BLaER1 treated with 17β-estradiol and CSF1 and Interleukin-3, amounts not matched to agents 10 nM and 100 nM (cell line): ENCODE measurements around the gene KRT20.

Experiments used
- H3K27ac ChIP-seq, 11 experiments: shearing (Covaris generic); formaldehyde crosslinking; 2 replicates each; pipeline ENCODE4 v1.8.1; 2022
- H3K27me3 ChIP-seq, 11 experiments: shearing (Covaris generic); formaldehyde crosslinking; 2 replicates each; pipeline ENCODE4 v1.8.1; 2022
- H3K36me3 ChIP-seq, 11 experiments: shearing (Covaris generic); formaldehyde crosslinking; 2 replicates each; pipeline ENCODE4 v1.8.1; 2022
- H3K4me1 ChIP-seq, 10 experiments: shearing (Covaris generic); formaldehyde crosslinking; 2 replicates each; pipeline ENCODE4 v1.8.1; 2022
- H3K4me2 ChIP-seq, 11 experiments: shearing (Covaris generic); formaldehyde crosslinking; 2 replicates each; pipeline ENCODE4 v1.8.1; 2022
- H3K4me3 ChIP-seq, 10 experiments: shearing (Covaris generic); formaldehyde crosslinking; 2 replicates each; pipeline ENCODE4 v1.8.1; 2022
- H3K9ac ChIP-seq, 11 experiments: shearing (Covaris generic); formaldehyde crosslinking; 2 replicates each; pipeline ENCODE4 v1.8.1; 2022
- H3K9me3 ChIP-seq, 11 experiments: shearing (Covaris generic); formaldehyde crosslinking; replicated peaks in 1 of 11; 2 replicates each; pipeline ENCODE4 v1.8.1; 2022
- H4K20me1 ChIP-seq, 11 experiments: shearing (Covaris generic); formaldehyde crosslinking; 2 replicates each; pipeline ENCODE4 v1.8.1; 2022
- Cebpa-rat ChIP-seq, 11 experiments: shearing (Covaris generic); IDR thresholded peaks; 2 replicates each; pipeline ENCODE4 v1.8.1; 2022

Gene KRT20

GRCh38 chr17:40903129-40903847 lies 18.2 kb upstream of the KRT20 start:
- Histone ChIP-seq H3K4me3 (no peak overlapping the region), H3K36me3 (no peaks in the 10 kb centered on the region), H3K9me3 (no peaks in the 10 kb centered on the region), H4K20me1 (no peaks in the 10 kb centered on the region), H3K4me1 (peaks cover 0 to 20% (median 11%) of the 10 kb centered on the region in 10 experiments; a peak in 13 of 20 replicates), H3K27ac (peak overlapping the region in 5 of 11 experiments; percentile 23 to 57 (median 51); a peak in 9 of 22 replicates), H3K9ac (peak overlapping the region in 2 of 11 experiments; percentile 12 to 26; a peak in 3 of 22 replicates), H3K27me3 (no peaks in the 10 kb centered on the region), H3K4me2 (peak overlapping the region in 7 of 11 experiments; percentile 14 to 71 (median 46); a peak in 12 of 22 replicates)
- TF ChIP-seq Cebpa-rat (IDR thresholded peaks at IDR 0.05) = no peak

GRCh38 chr17:40902498-40902897 lies 17.5 kb upstream of the KRT20 start:
- H3K9me3 ChIP-seq = no peaks in the 10 kb centered on the region
- H3K27me3 ChIP-seq = no peaks in the 10 kb centered on the region
- peak overlapping the region in 5 of 11 experiments; percentile 40 to 71 (median 65); a peak in 10 of 22 replicates for H3K4me2 ChIP-seq
- H3K4me3 ChIP-seq = no peak overlapping the region
- TF ChIP-seq Cebpa-rat (IDR thresholded peaks at IDR 0.05) = no peak
- peak overlapping the region in 4 of 11 experiments; percentile 50 to 57 (median 53); a peak in 7 of 22 replicates for H3K27ac ChIP-seq
- peaks cover 0 to 20% (median 11%) of the 10 kb centered on the region in 10 experiments; a peak in 13 of 20 replicates for H3K4me1 ChIP-seq
- no peaks in the 10 kb centered on the region for H4K20me1 ChIP-seq
- no peaks in the 10 kb centered on the region for H3K36me3 ChIP-seq
- no peak overlapping the region for H3K9ac ChIP-seq

- no peaks in the 10 kb centered on the region for H3K36me3 ChIP-seq
- H3K27me3 ChIP-seq = no peaks in the 10 kb centered on the region
- H3K27ac ChIP-seq = no peak overlapping the region
- H4K20me1 ChIP-seq = no peaks in the 10 kb centered on the region
- H3K4me2 ChIP-seq = peak overlapping the region in 2 of 11 experiments; percentile 65 to 71; a peak in 2 of 22 replicates
- no peak overlapping the region for H3K4me3 ChIP-seq
- H3K9me3 ChIP-seq = no peaks in the 10 kb centered on the region
- no peak overlapping the region for H3K9ac ChIP-seq
- TF ChIP-seq Cebpa-rat (IDR thresholded peaks at IDR 0.05) = no peak
- H3K4me1 ChIP-seq = peaks cover 0 to 20% (median 10%) of the 10 kb centered on the region in 10 experiments; a peak in 13 of 20 replicates
Observed at GRCh38 chr17:40901981-40902474, 17.0 kb upstream of the KRT20 start.

GRCh38 chr17:40900809-40901356 lies 15.8 kb upstream of the KRT20 start:
- Histone ChIP-seq H3K4me1 (peaks cover 4 to 27% (median 15%) of the 10 kb centered on the region in 10 experiments), H3K27ac (no peak overlapping the region), H3K9ac (no peak overlapping the region), H3K9me3 (no peaks in the 10 kb centered on the region), H3K4me2 (no peak overlapping the region), H3K4me3 (no peak overlapping the region), H3K27me3 (no peaks in the 10 kb centered on the region), H3K36me3 (no peaks in the 10 kb centered on the region), H4K20me1 (no peaks in the 10 kb centered on the region)
- no peak for TF ChIP-seq Cebpa-rat (IDR thresholded peaks at IDR 0.05)

GRCh38 chr17:40896916-40897455 lies 11.9 kb upstream of the KRT20 start:
- Histone ChIP-seq H3K4me1 (peaks cover 17 to 22% (median 20%) of the 10 kb centered on the region in 10 experiments), H3K9ac (no peak overlapping the region), H4K20me1 (no peaks in the 10 kb centered on the region), H3K36me3 (no peaks in the 10 kb centered on the region), H3K27me3 (no peaks in the 10 kb centered on the region), H3K9me3 (no peaks in the 10 kb centered on the region), H3K27ac (no peak overlapping the region), H3K4me3 (no peak overlapping the region), H3K4me2 (no peak overlapping the region)
- TF ChIP-seq Cebpa-rat (IDR thresholded peaks at IDR 0.05) = no peak

- Histone ChIP-seq H3K4me2 (peak overlapping the region; percentile 54 to 82 (median 74)), H3K9me3 (no peaks in the 10 kb centered on the region), H4K20me1 (no peaks in the 10 kb centered on the region), H3K4me3 (no peak overlapping the region), H3K27me3 (no peaks in the 10 kb centered on the region), H3K36me3 (no peaks in the 10 kb centered on the region), H3K4me1 (peaks cover 17 to 22% (median 20%) of the 10 kb centered on the region in 10 experiments), H3K27ac (peak overlapping the region in 3 of 11 experiments; percentile 3 to 39 (median 7); a peak in 3 of 22 replicates), H3K9ac (peak overlapping the region in 8 of 11 experiments; percentile 9 to 53 (median 25); a peak in 8 of 22 replicates)
- TF ChIP-seq Cebpa-rat (IDR thresholded peaks at IDR 0.05) = no peak
Observed at GRCh38 chr17:40895106-40895730, 10.2 kb upstream of the KRT20 start.

- H3K36me3 ChIP-seq = no peaks in the 10 kb centered on the region
- no peaks in the 10 kb centered on the region for H3K9me3 ChIP-seq
- H3K4me2 ChIP-seq = peak overlapping the region in 8 of 11 experiments; percentile 26 to 65 (median 52); a peak in 9 of 22 replicates
- no peak overlapping the region for H3K4me3 ChIP-seq
- H3K27me3 ChIP-seq = no peaks in the 10 kb centered on the region
- H3K9ac ChIP-seq = no peak overlapping the region
- TF ChIP-seq Cebpa-rat (IDR thresholded peaks at IDR 0.05) = no peak
- H3K4me1 ChIP-seq = peaks cover 8 to 18% (median 15%) of the 10 kb centered on the region in 10 experiments; a peak in 19 of 20 replicates
- no peak overlapping the region for H3K27ac ChIP-seq
- H4K20me1 ChIP-seq = no peaks in the 10 kb centered on the region
Observed at GRCh38 chr17:40888196-40888720, 3.2 kb upstream of the KRT20 start.

GRCh38 chr17:40886090-40886489 lies 1.0 kb upstream of the KRT20 start:
- H3K27me3 ChIP-seq = no peaks in the 10 kb centered on the region
- no peaks in the 10 kb centered on the region for H4K20me1 ChIP-seq
- TF ChIP-seq Cebpa-rat (IDR thresholded peaks at IDR 0.05) = no peak
- H3K4me2 ChIP-seq = no peak overlapping the region
- H3K36me3 ChIP-seq = no peaks in the 10 kb centered on the region
- H3K4me1 ChIP-seq = peaks cover 8 to 18% (median 16%) of the 10 kb centered on the region in 10 experiments; a peak in 19 of 20 replicates
- no peak overlapping the region for H3K9ac ChIP-seq
- H3K4me3 ChIP-seq = no peak overlapping the region
- H3K9me3 ChIP-seq = no peaks in the 10 kb centered on the region
- H3K27ac ChIP-seq = no peak overlapping the region
